SK-N-SH (cell line): ENCODE results near the gene SLC38A3. TPM values are rescaled to one million over a fixed set of nuclear protein-coding genes. Genes with fewer than 3 reads are reported as not detected.

Source experiments
- CTCF ChIA-PET: fragments of 300-600, 350-600 bp; formaldehyde crosslinking; extraction: SDS; loops from one replicate; lab custom pipeline; 2021; lab: Yijun Ruan, JAX
- POLR2A ChIA-PET: fragments of 350-600 bp; sonication (Branson Sonifier 250); formaldehyde crosslinking; extraction: SDS; loops from one replicate; lab custom pipeline; 2020; ENCODE audit warnings: antibody characterized with exemption, inconsistent platforms; lab: Yijun Ruan, JAX
- DNase-seq: peaks from one replicate; pipeline ENCODE4 v3.0.0; 2012
- H2AFZ ChIP-seq: fragments of 200-600 bp; sonication (generic); 2 replicates; pipeline ENCODE4 v1.8.1; 2016; ENCODE audit warnings: antibody characterized with exemption, mild to moderate bottlenecking, low read depth
- H3F3A ChIP-seq: fragments of 200-600 bp; sonication (generic); replicated peaks from 2 replicates; pipeline ENCODE3; 2016; ENCODE audit warnings: antibody characterized with exemption, mild to moderate bottlenecking; ENCODE audit not compliant: insufficient read depth
- H3K27ac ChIP-seq, 2 experiments: fragments of 200-500 bp in 1 of 2; fragments of 200-600 bp in 1 of 2; sonication (Bioruptor generic) in 1 of 2; sonication (generic), shearing (Covaris generic) in 1 of 2; 2 replicates each; pipeline versions ENCODE4 v1.5.1 to v1.6.1; 2014 to 2016; ENCODE audit warnings: low read depth in 2 of 2, inconsistent platforms in 1 of 2, low read length in 1 of 2, mild to moderate bottlenecking in 1 of 2, mixed read lengths in 1 of 2
- H3K27me3 ChIP-seq: fragments of 200-600 bp; sonication (generic), shearing (Covaris generic); 2 replicates; pipeline ENCODE4 v1.6.1; 2016; ENCODE audit warnings: mixed run types; ENCODE audit not compliant: insufficient read depth
- H3K36me3 ChIP-seq, 2 experiments: fragments of 200-500 bp in 1 of 2; fragments of 200-600 bp in 1 of 2; sonication (Bioruptor generic) in 1 of 2; sonication (generic) in 1 of 2; replicated peaks in 1 of 2; 2 replicates each; pipeline versions ENCODE3 to v1.5.1; 2014 to 2016; ENCODE audit warnings: low read length in 1 of 2, mild to moderate bottlenecking in 1 of 2; ENCODE audit not compliant: insufficient read depth in 2 of 2, control insufficient read depth in 1 of 2
- H3K4me1 ChIP-seq, 2 experiments: fragments of 200-500 bp in 1 of 2; fragments of 200-600 bp in 1 of 2; sonication (Bioruptor generic) in 1 of 2; sonication (generic), shearing (Covaris generic) in 1 of 2; 2 replicates each; pipeline versions ENCODE4 v1.5.1 to v1.6.1; 2014 to 2016; ENCODE audit warnings: low read depth in 1 of 2, low read length in 1 of 2, mixed run types in 1 of 2; ENCODE audit not compliant: insufficient read depth in 2 of 2, control insufficient read depth in 1 of 2
- H3K4me2 ChIP-seq: fragments of 200-600 bp; sonication (generic), shearing (Covaris generic); 2 replicates; pipeline ENCODE4 v1.6.1; 2017; ENCODE audit warnings: mixed run types
- H3K4me3 ChIP-seq, 2 experiments: fragments of 200-500 bp in 1 of 2; fragments of 200-600 bp in 1 of 2; sonication (Bioruptor generic) in 1 of 2; sonication (generic), shearing (Covaris generic) in 1 of 2; 2 replicates each; pipeline versions ENCODE4 v1.5.1 to v1.8.1; 2014 to 2016; ENCODE audit warnings: low read depth in 2 of 2, inconsistent platforms in 1 of 2, low read length in 1 of 2, mild to moderate bottlenecking in 1 of 2, mixed read lengths in 1 of 2, moderate library complexity in 1 of 2
- H3K79me2 ChIP-seq: fragments of 200-600 bp; sonication (generic); 2 replicates; pipeline ENCODE4 v1.8.1; 2017; ENCODE audit warnings: mild to moderate bottlenecking; ENCODE audit not compliant: insufficient read depth
- H3K9ac ChIP-seq: fragments of 200-600 bp; sonication (generic); 2 replicates; pipeline ENCODE4 v1.6.1; 2017; ENCODE audit warnings: mixed run types
- H3K9me2 ChIP-seq: fragments of 200-600 bp; sonication (generic); 2 replicates; pipeline ENCODE4 v1.6.1; 2017; ENCODE audit warnings: mixed run types
- H3K9me3 ChIP-seq: fragments of 200-600 bp; sonication (generic); 2 replicates; pipeline ENCODE4 v1.6.1; 2017; ENCODE audit warnings: mixed run types, mild to moderate bottlenecking, moderate library complexity
- H4K20me1 ChIP-seq: fragments of 200-600 bp; sonication (generic); 2 replicates; pipeline ENCODE4 v1.6.1; 2017; ENCODE audit warnings: mild to moderate bottlenecking, mixed run types; ENCODE audit not compliant: insufficient read depth
- ELF1 ChIP-seq: IDR thresholded peaks from 2 replicates; pipeline ENCODE4 v1.4.0; 2012
- EP300 ChIP-seq, 2 experiments: IDR thresholded peaks; 2 replicates each; pipeline versions ENCODE4 v1.4.0 to v1.6.1; 2012; ENCODE audit warnings: borderline replicate concordance in 1 of 2, low read depth in 1 of 2, low read length in 1 of 2
- EZH2phosphoT487 ChIP-seq: fragments of 200-600 bp; sonication (generic); IDR thresholded peaks from 2 replicates; pipeline ENCODE4 v1.6.1; 2017; ENCODE audit warnings: low read depth, mixed run types, mild to moderate bottlenecking, antibody characterized with exemption, moderate library complexity, borderline replicate concordance
- FOXJ3 ChIP-seq: sonication (generic); formaldehyde crosslinking; IDR thresholded peaks from 2 replicates; pipeline ENCODE4 v1.5.1; 2020; ENCODE audit warnings: mild to moderate bottlenecking, missing genetic modification reagents
- FOXM1 ChIP-seq: IDR thresholded peaks from 2 replicates; pipeline ENCODE4 v1.4.0; 2012; ENCODE audit warnings: low read depth, mild to moderate bottlenecking
- GABPA ChIP-seq: IDR thresholded peaks from 2 replicates; pipeline ENCODE4 v1.4.0; 2012; ENCODE audit warnings: low read depth, mild to moderate bottlenecking
- GATA2 ChIP-seq: sonication (generic); formaldehyde crosslinking; IDR thresholded peaks from 2 replicates; pipeline ENCODE4 v1.5.0; 2020; ENCODE audit warnings: mild to moderate bottlenecking, missing genetic modification reagents
- MEF2A ChIP-seq: IDR thresholded peaks from 2 replicates; pipeline ENCODE4 v1.4.0; 2012; ENCODE audit warnings: low read depth, borderline replicate concordance
- MXI1 ChIP-seq: IDR thresholded peaks from 2 replicates; pipeline ENCODE4 v1.6.1; 2012; ENCODE audit warnings: mild to moderate bottlenecking, low read depth, low read length, improper control_type of control experiment
- NFIC ChIP-seq: IDR thresholded peaks from 2 replicates; pipeline ENCODE4 v1.4.0; 2012; ENCODE audit warnings: borderline replicate concordance
- NRF1 ChIP-seq: IDR thresholded peaks from 2 replicates; pipeline ENCODE4 v1.6.1; 2012; ENCODE audit warnings: low read depth, mild to moderate bottlenecking, low read length
- PBX3 ChIP-seq: IDR thresholded peaks from 2 replicates; pipeline ENCODE4; 2012
- POLR2AphosphoS5 ChIP-seq: IDR thresholded peaks from 2 replicates; pipeline ENCODE4 v1.6.1; 2012; ENCODE audit warnings: low read depth, low read length
- RAD21 ChIP-seq: IDR thresholded peaks from 2 replicates; pipeline ENCODE4 v1.6.1; 2012; ENCODE audit warnings: mild to moderate bottlenecking, low read length
- REST ChIP-seq: IDR thresholded peaks from 2 replicates; pipeline ENCODE4 v1.6.1; 2012; ENCODE audit warnings: mild to moderate bottlenecking, low read depth, low read length, moderate library complexity
- RFX5 ChIP-seq: IDR thresholded peaks from 2 replicates; pipeline ENCODE4 v1.6.1; 2012; ENCODE audit warnings: mild to moderate bottlenecking, improper control_type of control experiment, low read length
- SIN3A ChIP-seq: IDR thresholded peaks from 2 replicates; pipeline ENCODE4 v1.6.1; 2012; ENCODE audit warnings: low read depth, mild to moderate bottlenecking, low read length, moderate library complexity, borderline replicate concordance
- TAF1 ChIP-seq: IDR thresholded peaks from 2 replicates; pipeline ENCODE4 v1.6.1; 2012; ENCODE audit warnings: low read depth, mild to moderate bottlenecking, low read length, moderate library complexity, borderline replicate concordance
- TCF12 ChIP-seq: IDR thresholded peaks from 2 replicates; pipeline ENCODE4 v1.4.0; 2012
- TEAD4 ChIP-seq: IDR thresholded peaks from 2 replicates; pipeline ENCODE4 v1.4.0; 2012; ENCODE audit warnings: mild to moderate bottlenecking, borderline replicate concordance; ENCODE audit not compliant: insufficient read depth
- YY1 ChIP-seq: IDR thresholded peaks from 2 replicates; pipeline ENCODE4 v1.4.0; 2012; ENCODE audit warnings: low read depth, mild to moderate bottlenecking
- WGBS: methylation state at CpG from one replicate; pipeline ENCODE4 v1.1.6; 2017; ENCODE audit warnings: low lambda C conversion rate; 5-methylcytosine and 5-hydroxymethylcytosine counted together
- polyA plus RNA-seq, 3 experiments: library from polyadenylated mRNA; depleted of rRNA; stranded (reverse); fragments of >200 nt; gene quantifications; 2 replicates each; pipeline ENCODE4 v1.2.3, GENCODE V29; 2012

The SLC38A3 gene
- polyA plus RNA-seq, 1 of the 3 experiments (the other 2 are of a cell fraction) = 0.84 TPM

GRCh38 chr3:50184242-50184978, 20.7 kb upstream of the SLC38A3 start:
- Histone ChIP-seq H2AFZ (no peak overlapping the region), H4K20me1 (no peaks in the 10 kb centered on the region), H3K9me3 (no peaks in the 10 kb centered on the region), H3F3A (no peaks in the 10 kb centered on the region), H3K79me2 (no peaks in the 10 kb centered on the region), H3K36me3 (peaks cover 4 to 7% of the 10 kb centered on the region in 2 experiments), H3K4me1 (peaks cover 0 to 13% of the 10 kb centered on the region in 2 experiments; a peak in 1 of 4 replicates), H3K9ac (no peak overlapping the region), H3K27ac (no peak overlapping the region), H3K4me2 (no peak overlapping the region), H3K9me2 (no peaks in the 10 kb centered on the region), H3K4me3 (no peak overlapping the region), H3K27me3 (no peaks in the 10 kb centered on the region)
- CTCF ChIA-PET = interaction anchor here (1.4 to 23.1 kb wide), 9 partner anchors 9 to 90 kb away, joined by 3 to 1375 read pairs (median 7); partner anchors contain the start of genes GNAI2, GNAT1 and SLC38A3
- TF ChIP-seq PBX3 (no peak), FOXJ3 (CRISPR knock-in tag) (no peak), FOXM1 (no peak), MXI1 (no peak), ELF1 (no peak), RFX5 (no peak)
- no peak for DNase-seq
- POLR2A ChIA-PET = interaction anchor here (2.2 kb wide), 1 partner anchor 64 kb away, joined by 11 read pairs; no protein-coding TSS in a partner anchor
- 91% methylated on average over 11 of the region's 21 CpGs for WGBS

- Histone ChIP-seq H3F3A (no peaks in the 10 kb centered on the region), H4K20me1 (no peaks in the 10 kb centered on the region), H3K4me2 (no peak overlapping the region), H3K9ac (no peak overlapping the region), H3K79me2 (no peaks in the 10 kb centered on the region), H3K4me1 (peaks cover 0 to 13% of the 10 kb centered on the region in 2 experiments; a peak in 1 of 4 replicates), H2AFZ (no peak overlapping the region), H3K4me3 (no peak overlapping the region), H3K9me3 (no peaks in the 10 kb centered on the region), H3K27ac (no peak overlapping the region), H3K9me2 (no peaks in the 10 kb centered on the region), H3K27me3 (no peaks in the 10 kb centered on the region), H3K36me3 (peaks cover 0 to 4% of the 10 kb centered on the region in 2 experiments)
- CTCF ChIA-PET = interaction anchor here (0.7 to 23.1 kb wide), 8 partner anchors 10 to 89 kb away, joined by 3 to 1375 read pairs (median 4); partner anchors contain the start of genes GNAI2 and SLC38A3
- POLR2A ChIA-PET = no interaction called here
- TF ChIP-seq MEF2A (no peak), RAD21 (no peak), TAF1 (no peak), MXI1 (no peak), SIN3A (no peak), NRF1 (no peak), EZH2phosphoT487 (no peak), POLR2AphosphoS5 (no peak), NFIC (no peak), FOXJ3 (CRISPR knock-in tag) (no peak), TCF12 (no peak), EP300 (IDR thresholded peaks at IDR 0.05; ENCODE audit: borderline replicate concordance in 1 of 2, low read depth in 1 of 2, low read length in 1 of 2) (no peak), GABPA (no peak), TEAD4 (no peak), GATA2 (CRISPR knock-in tag) (no peak), REST (no peak), YY1 (no peak)
- no CpG with 5 or more reads among the region's 4 CpGs for WGBS
- DNase-seq = no peak
Observed at GRCh38 chr3:50185230-50185629, 19.8 kb upstream of the SLC38A3 start.
